GM12878 (cell line): ENCODE measurements around the gene NCLN. TPM values are rescaled to one million over a fixed set of nuclear protein-coding genes. Genes with fewer than 3 reads are reported as not detected.

ENCODE experiments used
- ATAC-seq: fragments of 200-7000 bp; cut with Tn5 transposase; 3 replicates; pipeline ENCODE4 v1.9.1; 2020; ENCODE audit warnings: mild to moderate bottlenecking, moderate library complexity
- BruUV-seq: library from RNA; stranded (reverse); fragments of 400-500 nt; replicated peaks from 2 replicates; lab custom pipeline; 2021; lab: Mats Ljungman, UMichigan
- CTCF ChIA-PET: fragments of 300-600 bp; sonication (Branson Sonifier 250); formaldehyde crosslinking; extraction: SDS; loops from one replicate; lab custom pipeline; 2021; ENCODE audit warnings: inconsistent platforms; lab: Yijun Ruan, JAX
- POLR2A ChIA-PET: fragments of 350-600 bp; formaldehyde crosslinking; extraction: SDS; loops from one replicate; lab custom pipeline; 2021; ENCODE audit warnings: inconsistent platforms; lab: Charles Lee
- RAD21 ChIA-PET: fragments of 300-600 bp; sonication (Branson Sonifier 250); formaldehyde crosslinking; loops from one replicate; lab custom pipeline; 2023; ENCODE audit warnings: antibody characterized with exemption; ENCODE audit not compliant: unreplicated experiment; lab: Charles Lee
- SMC1A ChIA-PET: fragments of 300-600 bp; sonication (Branson Sonifier 250); formaldehyde crosslinking; loops from one replicate; lab custom pipeline; 2023; ENCODE audit not compliant: unreplicated experiment, uncharacterized antibody; lab: Charles Lee
- DNase-seq: peaks from one replicate; pipeline ENCODE4 v3.0.0-alpha.2; 2011; ENCODE audit warnings: low read depth, low spot score
- FAIRE-seq: peaks from 3 replicates; lab custom pipeline; 2011; peaks lifted over from hg19 to GRCh38; lab: Jason Lieb, UNC
- H2AFZ ChIP-seq: 2 replicates; pipeline ENCODE4 v1.6.0; 2011; ENCODE audit warnings: low read depth, low read length, control low read depth; ENCODE audit not compliant: control insufficient read depth
- H3K27ac ChIP-seq: 2 replicates; pipeline ENCODE4 v1.5.1; 2011; ENCODE audit warnings: control low read depth; ENCODE audit not compliant: control insufficient read depth, insufficient read depth
- H3K27me3 ChIP-seq, 2 experiments: replicated peaks in 1 of 2; 2 replicates each; pipeline versions ENCODE4 v1.6.0 to v1.6.1; 2011; ENCODE audit warnings: low read length in 1 of 2; ENCODE audit not compliant: control insufficient read depth in 2 of 2, insufficient read depth in 2 of 2
- H3K36me3 ChIP-seq, 2 experiments: 2 replicates each; pipeline ENCODE4 v1.5.1; 2011; ENCODE audit warnings: low read length in 1 of 2; ENCODE audit not compliant: control insufficient read depth in 2 of 2, insufficient read depth in 2 of 2
- H3K4me1 ChIP-seq: 2 replicates; pipeline ENCODE4 v1.6.1; 2011; ENCODE audit warnings: mild to moderate bottlenecking, low read length, moderate library complexity, mixed read lengths; ENCODE audit not compliant: control insufficient read depth, insufficient read depth
- H3K4me2 ChIP-seq: 2 replicates; pipeline ENCODE4 v1.6.0; 2011; ENCODE audit warnings: control low read depth; ENCODE audit not compliant: control insufficient read depth, insufficient read depth
- H3K4me3 ChIP-seq: fragments of 200-600 bp; sonication (generic); 2 replicates; pipeline ENCODE4 v1.5.1; 2016
- H3K79me2 ChIP-seq: 2 replicates; pipeline ENCODE4 v1.6.0; 2011; ENCODE audit warnings: low read length; ENCODE audit not compliant: control insufficient read depth, insufficient read depth
- H3K9ac ChIP-seq: 2 replicates; pipeline ENCODE4 v1.8.0; 2011; ENCODE audit warnings: low read length, control low read depth, mixed read lengths; ENCODE audit not compliant: control insufficient read depth, insufficient read depth
- H3K9me3 ChIP-seq: replicated peaks from 3 replicates; pipeline ENCODE4 v1.5.1; 2011; ENCODE audit warnings: mild to moderate bottlenecking, low read length; ENCODE audit not compliant: control insufficient read depth, insufficient read depth
- H4K20me1 ChIP-seq: 2 replicates; pipeline ENCODE4 v1.6.0; 2011; ENCODE audit not compliant: control insufficient read depth, insufficient read depth
- BACH1 ChIP-seq: fragments of 450-650 bp; IDR thresholded peaks from 2 replicates; pipeline ENCODE4 v1.6.1; 2017; ENCODE audit warnings: mild to moderate bottlenecking, borderline replicate concordance
- HDGF ChIP-seq: fragments of 450-650 bp; IDR thresholded peaks from 2 replicates; pipeline ENCODE4 v1.6.1; 2016; ENCODE audit warnings: antibody characterized with exemption
- IRF5 ChIP-seq: fragments of 450-650 bp; IDR thresholded peaks from 2 replicates; pipeline ENCODE4 v1.6.1; 2017; ENCODE audit warnings: borderline replicate concordance
- NFXL1 ChIP-seq: fragments of 450-650 bp; IDR thresholded peaks from 2 replicates; pipeline ENCODE4 v1.6.1; 2017; ENCODE audit warnings: antibody characterized with exemption, mild to moderate bottlenecking, borderline replicate concordance
- SMAD5 ChIP-seq: IDR thresholded peaks from 2 replicates; pipeline ENCODE4 v1.6.1; 2016; ENCODE audit warnings: antibody characterized with exemption, low read depth
- ZBTB11 ChIP-seq: fragments of 450-650 bp; formaldehyde crosslinking; IDR thresholded peaks from 2 replicates; pipeline ENCODE4 v1.5.0; 2022; ENCODE audit warnings: mild to moderate bottlenecking, missing genetic modification characterization
- ZBTB33 ChIP-seq: fragments of 450-650 bp; IDR thresholded peaks from 2 replicates; pipeline ENCODE4 v1.6.1; 2017; ENCODE audit warnings: mild to moderate bottlenecking
- WGBS: methylation state at CpG from one replicate; pipeline ENCODE4 v1.1.6; 2016; ENCODE audit warnings: low lambda C conversion rate; ENCODE audit not compliant: insufficient replicate concordance, insufficient coverage; ENCODE audit errors: missing lambda C conversion rate; 5-methylcytosine and 5-hydroxymethylcytosine counted together
- in situ Hi-C: fragments of 300-500 bp; cut with MboI; formaldehyde crosslinking; loops from 9 replicates; pipeline ENCODE4 v1.14.3; 2018; ENCODE audit warnings: mixed read lengths
- intact Hi-C: fragments of 100-400 bp; cut with micrococcal nuclease; formaldehyde crosslinking; loops from one replicate; pipeline ENCODE4 v1.14.2; 2022; ENCODE audit not compliant: unreplicated experiment
- polyA plus RNA-seq, 11 experiments: library from polyadenylated mRNA; depleted of rRNA in 4 of 11; unstranded in 6 of 11; stranded (reverse) in 5 of 11; fragments of >200 nt; fragmentation: Nextera tagmentation in 4 of 11; fragmentation: Illumina TruSeq in 1 of 11; extraction: Ambion mirVana in 4 of 11; extraction: Trizol in 1 of 11; gene quantifications; 1 replicate in 1 of 11; 2 replicates in 10 of 11; pipeline versions ENCODE4 v1.2.1 to v1.2.3, GENCODE V29; 2011 to 2016; ENCODE audit warnings: inconsistent platforms in 2 of 11, missing spikeins in 2 of 11, low read depth in 1 of 11
- total RNA-seq, 4 experiments: library from RNA; depleted of rRNA in 3 of 4; stranded (reverse); fragments of >200 nt in 3 of 4; fragmentation: Illumina TruSeq in 1 of 4; extraction: Trizol in 1 of 4; gene quantifications; 2 replicates each; pipeline versions ENCODE4 v1.2.1 to v1.2.3, GENCODE V29; 2013 to 2021

NCLN gene
- total and polyA plus RNA-seq, 10 of the 15 experiments (the other 5 are each of a cell fraction or from before 2014, with no cell fraction given): 2.2 to 79.1 (median 36.0) TPM

GRCh38 chr19:3176715-3177501, 8.8 kb upstream of the NCLN start:
- intact Hi-C loops: no loop called here
- 38% methylated on average over 10 of the region's 11 CpGs for WGBS

More at GRCh38 chr19:3176715-3177501, 8.8 kb upstream of the NCLN start:
- peak; percentile 5; the same call in 1 of the 3 replicates for ATAC-seq
- Histone ChIP-seq H3K9me3 (no peaks in the 10 kb centered on the region), H3K27me3 (no peaks in the 10 kb centered on the region), H2AFZ (no peak overlapping the region; the same call in 1 of the 2 replicates), H3K4me1 (peaks cover 22% of the 10 kb centered on the region), H3K4me2 (peak overlapping the region; percentile 75), H3K27ac (peak overlapping the region; percentile 69), H4K20me1 (no peaks in the 10 kb centered on the region; the same call in 1 of the 2 replicates), H3K36me3 (no peaks in the 10 kb centered on the region), H3K79me2 (peaks cover 45% of the 10 kb centered on the region), H3K4me3 (peak overlapping the region; percentile 29; the same call in 1 of the 2 replicates), H3K9ac (peak overlapping the region; percentile 42)
- DNase-seq: no peak
- TF ChIP-seq NFXL1 (no peak), IRF5 (no peak), HDGF (peak; percentile 76; the same call in 1 of the 2 replicates), SMAD5 (no peak), BACH1 (no peak), ZBTB11 (CRISPR knock-in tag) (no peak), ZBTB33 (no peak)
- in situ Hi-C loops: no loop called here
- ChIA-PET RAD21 (no interaction called here), POLR2A (interaction anchor here (0.5 kb wide), 1 partner anchor 88 kb away, joined by 3 read pairs; no protein-coding TSS in a partner anchor), CTCF (interaction anchor here (0.5 kb wide), 1 partner anchor 10 kb away, joined by 4 read pairs; no protein-coding TSS in a partner anchor), SMC1A (no interaction called here)
- BruUV-seq: no TSS peak
- FAIRE-seq: no peak
